CD14-positive monocyte (primary cell): ENCODE measurements around the gene SUPT6H. TPM values are rescaled to one million over a fixed set of nuclear protein-coding genes. Genes with fewer than 3 reads are reported as not detected.
A peak's percentile ranks its signal among the peaks of the same experiment; 100 is the strongest.
"Not testable (repeated sequence)": the region's sequence is repeated elsewhere in the genome, so short reads cannot be mapped to it uniquely, and the experiment has no call there.

Experiments
- DNase-seq, 3 donors: peaks; one replicate each; pipeline ENCODE4 v3.0.0-alpha.2; 2011 to 2022
- H2AFZ ChIP-seq: 2 replicates; pipeline ENCODE4 v1.6.0; 2012; ENCODE audit warnings: mild to moderate bottlenecking, low read depth, low read length, inconsistent platforms; ENCODE audit not compliant: insufficient read depth, poor library complexity, severe bottlenecking
- H3K27ac ChIP-seq, 2 donors: 1 replicate in 1 of 2; 2 replicates in 1 of 2; pipeline ENCODE4 v1.5.1; 2012 to 2013; ENCODE audit warnings: low read length in 2 of 2, control low read depth in 1 of 2, inconsistent platforms in 1 of 2, low read depth in 1 of 2, mild to moderate bottlenecking in 1 of 2
- H3K27me3 ChIP-seq, 2 donors: one replicate each; pipeline versions ENCODE4 v1.6.0 to v1.6.1; 2011 to 2013; ENCODE audit warnings: low read length in 2 of 2; ENCODE audit not compliant: control insufficient read depth in 2 of 2, insufficient read depth in 2 of 2
- H3K36me3 ChIP-seq, 2 donors: replicated peaks in 1 of 2; 1 replicate in 1 of 2; 2 replicates in 1 of 2; pipeline versions ENCODE4 v1.5.1 to v1.6.1; 2012 to 2013; ENCODE audit warnings: low read length in 2 of 2, control low read depth in 1 of 2, inconsistent platforms in 1 of 2, mild to moderate bottlenecking in 1 of 2; ENCODE audit not compliant: insufficient read depth in 2 of 2, control insufficient read depth in 1 of 2
- H3K4me1 ChIP-seq, 2 donors: 1 replicate in 1 of 2; 2 replicates in 1 of 2; pipeline versions ENCODE4 v1.5.1 to v1.6.1; 2012 to 2013; ENCODE audit warnings: low read length in 2 of 2, control low read depth in 1 of 2, inconsistent platforms in 1 of 2, mild to moderate bottlenecking in 1 of 2, moderate library complexity in 1 of 2; ENCODE audit not compliant: insufficient read depth in 2 of 2, control insufficient read depth in 1 of 2
- H3K4me2 ChIP-seq: replicated peaks from 2 replicates; pipeline ENCODE3; 2012; ENCODE audit warnings: low read length, moderate library complexity, mild to moderate bottlenecking; ENCODE audit not compliant: poor library complexity, severe bottlenecking; ENCODE audit errors: extremely low read depth
- H3K4me3 ChIP-seq, 3 experiments: fragments of 200-600 bp in 1 of 3; sonication (generic) in 1 of 3; replicated peaks in 1 of 3; 1 replicate in 2 of 3; 2 replicates in 1 of 3; pipeline ENCODE4 v1.5.1; 2011 to 2013; ENCODE audit warnings: low read length in 3 of 3, mild to moderate bottlenecking in 3 of 3, control low read depth in 2 of 3, low read depth in 2 of 3, inconsistent platforms in 1 of 3, moderate library complexity in 1 of 3
- H3K79me2 ChIP-seq: 2 replicates; pipeline ENCODE4 v1.6.0; 2012; ENCODE audit warnings: mild to moderate bottlenecking, control low read depth, inconsistent platforms, low read length, moderate library complexity; ENCODE audit not compliant: insufficient read depth
- H3K9ac ChIP-seq: 2 replicates; pipeline ENCODE4 v1.6.0; 2017; ENCODE audit warnings: low read length, mild to moderate bottlenecking; ENCODE audit not compliant: insufficient read depth, poor library complexity, severe bottlenecking
- H3K9me3 ChIP-seq, 2 donors: replicated peaks in 1 of 2; 1 replicate in 1 of 2; 2 replicates in 1 of 2; pipeline versions ENCODE4 v1.5.1 to v1.6.1; 2012 to 2013; ENCODE audit warnings: low read length in 2 of 2, control low read depth in 1 of 2; ENCODE audit not compliant: control insufficient read depth in 1 of 2, insufficient read depth in 1 of 2
- H4K20me1 ChIP-seq: 2 replicates; pipeline ENCODE4 v1.6.0; 2012; ENCODE audit warnings: mild to moderate bottlenecking, low read length, control low read depth, moderate library complexity; ENCODE audit not compliant: insufficient read depth
- H3K27ac Mint-ChIP-seq, 7 donors: one replicate each; pipeline ENCODE4 v1.8.0; 2020; ENCODE audit warnings: mild to moderate bottlenecking in 7 of 7, mixed read lengths in 7 of 7, moderate library complexity in 6 of 7, inconsistent platforms in 2 of 7
- H3K27me3 Mint-ChIP-seq, 3 donors: one replicate each; pipeline ENCODE4 v1.8.0; 2021 to 2022; ENCODE audit warnings: low read depth in 3 of 3, mild to moderate bottlenecking in 3 of 3, mixed read lengths in 3 of 3, moderate library complexity in 3 of 3, inconsistent platforms in 1 of 3
- H3K36me3 Mint-ChIP-seq, 2 donors: one replicate each; pipeline ENCODE4 v1.8.0; 2020; ENCODE audit warnings: mixed read lengths in 2 of 2, inconsistent platforms in 1 of 2, mild to moderate bottlenecking in 1 of 2
- H3K4me1 Mint-ChIP-seq: one replicate; pipeline ENCODE4 v1.8.0; 2020; ENCODE audit warnings: mild to moderate bottlenecking, mixed read lengths
- H3K4me3 Mint-ChIP-seq, 2 donors: one replicate each; pipeline ENCODE4 v1.8.0; 2020; ENCODE audit warnings: mild to moderate bottlenecking in 2 of 2, mixed read lengths in 2 of 2, moderate library complexity in 1 of 2
- H3K9me3 Mint-ChIP-seq, 7 donors: one replicate each; pipeline ENCODE4 v1.8.0; 2020 to 2022; ENCODE audit warnings: mixed read lengths in 7 of 7, mild to moderate bottlenecking in 6 of 7, moderate library complexity in 6 of 7, inconsistent platforms in 2 of 7
- WGBS: methylation state at CpG from one replicate; pipeline ENCODE4 v1.1.5; 2013; ENCODE audit warnings: missing lambda C conversion rate; ENCODE audit not compliant: insufficient coverage; 5-methylcytosine and 5-hydroxymethylcytosine counted together
- intact Hi-C, 2 donors: fragments of 100-400 bp; cut with micrococcal nuclease; formaldehyde crosslinking; loops; one replicate each; pipeline versions ENCODE4 v1.15.0 to v1.15.1; 2023
- polyA plus RNA-seq, 3 donors: library from polyadenylated mRNA; depleted of rRNA in 1 of 3; unstranded in 2 of 3; stranded (reverse) in 1 of 3; fragments of 300-500 nt in 2 of 3; fragments of >200 nt in 1 of 3; fragmentation: Illumina TruSeq in 2 of 3; gene quantifications; 1 replicate in 2 of 3; 2 replicates in 1 of 3; pipeline ENCODE4 v1.2.3, GENCODE V29; 2012 to 2021
- TF ChIP-seq, protein P1 (sequence below): fragments of 200-600 bp; IDR thresholded peaks from one replicate; pipeline ENCODE4 v1.8.0; 2022; ENCODE audit warnings: antibody characterized with exemption, mild to moderate bottlenecking

Gene SUPT6H
- polyA plus RNA-seq, 3 donors = 3.8 to 33.9 (median 7.8) TPM

DNA sequence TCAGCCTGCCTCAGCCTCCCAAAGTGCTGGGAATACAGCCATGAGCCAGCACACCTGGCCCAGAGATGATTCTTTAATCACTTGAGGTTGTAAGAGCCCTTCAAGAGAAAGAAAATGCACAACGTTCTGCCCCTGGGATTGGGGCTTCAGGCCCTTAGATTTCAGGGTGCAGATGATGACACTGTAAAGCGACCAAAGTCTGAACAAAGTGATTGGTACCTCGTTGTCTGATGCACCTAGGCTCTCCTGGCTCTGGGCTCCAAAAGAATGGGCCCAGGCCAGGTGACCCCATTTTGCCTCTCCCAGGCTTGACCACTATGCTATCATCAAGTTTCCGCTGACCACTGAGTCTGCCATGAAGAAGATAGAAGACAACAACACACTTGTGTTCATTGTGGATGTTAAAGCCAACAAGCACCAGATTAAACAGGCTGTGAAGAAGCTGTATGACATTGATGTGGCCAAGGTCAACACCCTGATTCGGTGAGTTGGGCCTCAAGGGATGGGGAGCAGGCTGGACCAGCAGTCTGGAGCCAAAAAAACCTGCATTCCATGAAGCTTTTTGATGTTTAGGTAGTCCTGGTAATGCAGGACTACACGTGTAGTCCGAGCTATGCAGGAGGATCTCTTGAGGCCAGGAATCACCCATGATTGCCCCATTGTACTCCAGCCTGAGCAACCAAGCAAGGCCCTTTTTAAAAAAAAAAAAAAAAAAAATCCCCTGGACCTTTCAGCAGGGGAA, 60.6 kb downstream of the SUPT6H start:
- TF ChIP-seq, protein P1, sequence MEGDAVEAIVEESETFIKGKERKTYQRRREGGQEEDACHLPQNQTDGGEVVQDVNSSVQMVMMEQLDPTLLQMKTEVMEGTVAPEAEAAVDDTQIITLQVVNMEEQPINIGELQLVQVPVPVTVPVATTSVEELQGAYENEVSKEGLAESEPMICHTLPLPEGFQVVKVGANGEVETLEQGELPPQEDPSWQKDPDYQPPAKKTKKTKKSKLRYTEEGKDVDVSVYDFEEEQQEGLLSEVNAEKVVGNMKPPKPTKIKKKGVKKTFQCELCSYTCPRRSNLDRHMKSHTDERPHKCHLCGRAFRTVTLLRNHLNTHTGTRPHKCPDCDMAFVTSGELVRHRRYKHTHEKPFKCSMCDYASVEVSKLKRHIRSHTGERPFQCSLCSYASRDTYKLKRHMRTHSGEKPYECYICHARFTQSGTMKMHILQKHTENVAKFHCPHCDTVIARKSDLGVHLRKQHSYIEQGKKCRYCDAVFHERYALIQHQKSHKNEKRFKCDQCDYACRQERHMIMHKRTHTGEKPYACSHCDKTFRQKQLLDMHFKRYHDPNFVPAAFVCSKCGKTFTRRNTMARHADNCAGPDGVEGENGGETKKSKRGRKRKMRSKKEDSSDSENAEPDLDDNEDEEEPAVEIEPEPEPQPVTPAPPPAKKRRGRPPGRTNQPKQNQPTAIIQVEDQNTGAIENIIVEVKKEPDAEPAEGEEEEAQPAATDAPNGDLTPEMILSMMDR = no peak
- H4K20me1 ChIP-seq = peaks cover 57% of the 10 kb centered on the region
- H2AFZ ChIP-seq = no peak overlapping the region
- no peak overlapping the region for H3K4me2 ChIP-seq
- H3K36me3 ChIP-seq = peaks cover 35 to 40% of the 10 kb centered on the region in 2 donors
- no peak overlapping the region for H3K9ac ChIP-seq
- Mint-ChIP-seq H3K27me3 (peaks cover 2 to 17% (median 11%) of the 10 kb centered on the region in 3 donors), H3K27ac (peak overlapping the region in 1 of 7 donors; percentile 57), H3K36me3 (peaks cover 36 to 44% of the 10 kb centered on the region in 2 donors), H3K4me3 (no peak overlapping the region), H3K4me1 (peaks cover 59% of the 10 kb centered on the region), H3K9me3 (peaks cover 0 to 2% (median 0%) of the 10 kb centered on the region in 7 donors)
- peaks cover 28% of the 10 kb centered on the region for H3K79me2 ChIP-seq
- no peak for DNase-seq
- WGBS = 91% methylated on average over 5 of the region's 7 CpGs
- peaks cover 57 to 73% of the 10 kb centered on the region in 2 donors for H3K4me1 ChIP-seq
- H3K4me3 ChIP-seq = no peak overlapping the region
- H3K9me3 ChIP-seq = no peaks in the 10 kb centered on the region
- H3K27ac ChIP-seq = no peak overlapping the region
- intact Hi-C loops = no loop called here
- no peaks in the 10 kb centered on the region for H3K27me3 ChIP-seq

DNA sequence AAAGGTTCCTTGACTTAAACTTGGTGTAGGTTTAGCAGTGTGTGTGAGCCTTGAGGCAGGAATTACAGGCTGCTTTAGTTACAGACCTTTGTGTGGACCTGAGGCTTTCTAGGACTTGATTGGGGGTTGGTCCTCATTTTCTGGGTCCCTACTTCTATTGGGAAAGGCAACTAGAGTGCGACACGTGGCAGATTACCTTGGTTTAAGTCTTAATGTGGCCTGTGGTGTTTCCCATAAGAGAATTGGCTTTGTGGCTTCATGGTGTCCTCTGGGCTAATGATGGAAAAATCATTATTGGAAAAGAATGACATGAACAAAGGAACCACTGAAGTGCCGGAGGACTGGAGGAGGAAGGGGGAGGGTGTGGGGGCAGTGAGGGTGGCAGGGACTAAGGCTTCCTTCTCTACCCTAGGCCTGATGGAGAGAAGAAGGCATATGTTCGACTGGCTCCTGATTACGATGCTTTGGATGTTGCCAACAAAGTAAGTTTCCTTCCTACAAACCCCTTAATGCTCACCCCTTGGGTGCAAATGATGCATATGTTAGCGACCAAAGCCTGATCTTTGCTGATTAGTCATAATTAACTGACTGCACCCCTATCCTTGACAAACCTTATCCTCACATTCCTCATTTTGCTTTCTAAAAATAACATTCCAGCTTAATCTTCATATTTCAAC, 61.3 kb downstream of the SUPT6H start:
- Mint-ChIP-seq H3K36me3 (peaks cover 36 to 44% of the 10 kb centered on the region in 2 donors), H3K9me3 (peaks cover 0 to 2% (median 0%) of the 10 kb centered on the region in 7 donors), H3K27ac (no peak overlapping the region), H3K27me3 (peaks cover 2 to 15% (median 8%) of the 10 kb centered on the region in 3 donors), H3K4me3 (no peak overlapping the region), H3K4me1 (peaks cover 61% of the 10 kb centered on the region)
- peaks cover 58 to 73% of the 10 kb centered on the region in 2 donors for H3K4me1 ChIP-seq
- H3K79me2 ChIP-seq = peaks cover 28% of the 10 kb centered on the region
- no peaks in the 10 kb centered on the region for H3K9me3 ChIP-seq
- no peak overlapping the region for H3K4me2 ChIP-seq
- TF ChIP-seq, protein P1 = no peak
- no peak overlapping the region for H3K27ac ChIP-seq
- H3K4me3 ChIP-seq = no peak overlapping the region
- no peak overlapping the region for H2AFZ ChIP-seq
- intact Hi-C loops = no loop called here
- no peak for DNase-seq
- WGBS = 91% methylated on average over 4 of the region's 6 CpGs
- peaks cover 35 to 40% of the 10 kb centered on the region in 2 donors for H3K36me3 ChIP-seq
- no peak overlapping the region for H3K9ac ChIP-seq
- no peaks in the 10 kb centered on the region for H3K27me3 ChIP-seq
- H4K20me1 ChIP-seq = peaks cover 57% of the 10 kb centered on the region

DNA sequence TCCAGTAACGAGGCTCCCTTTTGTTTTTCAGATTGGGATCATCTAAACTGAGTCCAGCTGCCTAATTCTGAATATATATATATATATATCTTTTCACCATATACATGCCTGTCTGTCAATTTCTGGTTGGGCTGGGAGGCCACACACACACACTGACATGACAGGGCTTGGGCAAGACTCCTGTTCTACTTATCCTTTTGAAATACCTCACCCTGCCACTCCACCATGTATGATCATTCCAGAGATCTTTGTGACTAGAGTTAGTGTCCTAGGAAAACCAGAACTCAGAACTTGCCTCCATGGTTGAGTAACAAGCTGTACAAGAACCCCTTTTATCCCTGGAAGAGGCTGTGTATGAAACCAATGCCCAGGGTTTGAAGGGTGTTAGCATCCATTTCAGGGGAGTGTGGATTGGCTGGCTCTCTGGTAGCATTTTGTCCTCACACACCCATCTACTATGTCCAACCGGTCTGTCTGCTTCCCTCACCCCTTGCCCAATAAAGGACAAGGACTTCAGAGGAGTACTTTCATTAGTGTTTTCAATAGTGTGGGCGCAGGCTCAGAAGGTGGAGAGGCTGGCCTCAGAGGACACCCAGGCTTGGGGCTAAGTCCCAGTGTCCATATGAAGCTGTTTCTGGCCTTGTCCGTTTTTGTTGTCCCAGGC, 62.0 kb downstream of the SUPT6H start:
- H3K9me3 ChIP-seq, H3K9me3 Mint-ChIP-seq, intact Hi-C loops, H3K27me3 ChIP-seq, H2AFZ ChIP-seq, H3K9ac ChIP-seq, H3K27ac ChIP-seq, H3K4me3 ChIP-seq, DNase-seq, H3K4me2 ChIP-seq: not testable (repeated sequence)
- peaks cover 28% of the 10 kb centered on the region for H3K79me2 ChIP-seq
- Mint-ChIP-seq H3K4me3 (peak overlapping the region in 1 of 2 donors; percentile 13), H3K27ac (peak overlapping the region in 1 of 7 donors; percentile 55), H3K36me3 (peaks cover 36 to 44% of the 10 kb centered on the region in 2 donors), H3K4me1 (peaks cover 60% of the 10 kb centered on the region), H3K27me3 (peaks cover 2 to 15% (median 6%) of the 10 kb centered on the region in 3 donors)
- peaks cover 53 to 70% of the 10 kb centered on the region in 2 donors for H3K4me1 ChIP-seq
- H4K20me1 ChIP-seq = peaks cover 57% of the 10 kb centered on the region
- peaks cover 35 to 40% of the 10 kb centered on the region in 2 donors for H3K36me3 ChIP-seq
- WGBS = 96% methylated on average over 2 of the region's 4 CpGs
